Psoas muscle (tissue), 8 donors: ENCODE measurements around the gene CDKL4. TPM values are rescaled to one million over a fixed set of nuclear protein-coding genes. Genes with fewer than 3 reads are reported as not detected.

ENCODE experiments used
- ATAC-seq, 4 donors: fragments of 200-7000 bp; cut with Tn5 transposase; one replicate each; pipeline ENCODE4 v1.9.1; 2020; ENCODE audit warnings: moderate library complexity in 3 of 4, mild to moderate bottlenecking in 2 of 4
- DNase-seq, 2 donors: peaks; one replicate each; pipeline ENCODE4 v3.0.0-alpha.2; 2020
- H3K27ac ChIP-seq: fragments of 200-600 bp; one replicate; pipeline ENCODE4 v1.8.0; 2022
- H3K27me3 ChIP-seq, 3 donors: fragments of 200-600 bp in 1 of 3; one replicate each; pipeline versions ENCODE4 v1.6.1 to v1.8.0; 2013 to 2022; ENCODE audit warnings: low read length in 2 of 3, mild to moderate bottlenecking in 2 of 3, moderate library complexity in 1 of 3; ENCODE audit not compliant: insufficient read depth in 3 of 3
- H3K36me3 ChIP-seq, 2 donors: fragments of 200-600 bp in 1 of 2; one replicate each; pipeline versions ENCODE4 v1.6.1 to v1.8.0; 2013 to 2022; ENCODE audit warnings: low read depth in 1 of 2, mild to moderate bottlenecking in 1 of 2, moderate library complexity in 1 of 2; ENCODE audit not compliant: insufficient read depth in 1 of 2
- H3K4me1 ChIP-seq: fragments of 200-600 bp; one replicate; pipeline ENCODE4 v1.8.0; 2022
- H3K4me3 ChIP-seq: fragments of 200-600 bp; one replicate; pipeline ENCODE4 v1.8.0; 2022; ENCODE audit warnings: mild to moderate bottlenecking
- H3K9me3 ChIP-seq: fragments of 200-600 bp; one replicate; pipeline ENCODE4 v1.8.0; 2022
- CTCF ChIP-seq: fragments of 200-600 bp; IDR thresholded peaks from one replicate; pipeline ENCODE4 v1.8.0; 2022; ENCODE audit warnings: antibody characterized with exemption
- WGBS, 3 donors: extraction: QIAGEN DNeasy Blood & Tissue Kit; methylation state at CpG; one replicate each; pipeline versions ENCODE4 v1.1.6 to v1.1.7; 2013; 5-methylcytosine and 5-hydroxymethylcytosine counted together
- intact Hi-C, 2 donors: fragments of 100-400 bp; cut with DNase I; formaldehyde crosslinking; loops; one replicate each; pipeline versions ENCODE4 v1.11.0 to v1.14.2; 2022
- polyA plus RNA-seq, 3 donors: library from polyadenylated mRNA; stranded (reverse); fragments of 200-250 nt; gene quantifications; one replicate each; pipeline ENCODE4 v1.2.3, GENCODE V29; 2013
- total RNA-seq, 4 donors: library from RNA; stranded (reverse); fragmentation: NEBNext Ultra II Directional in 2 of 4; extraction: Animal tissue kit (Norgen Biotek cat#: 25700) in 2 of 4; gene quantifications; one replicate each; pipeline versions ENCODE4 v1.2.1 to v1.2.4, GENCODE V29; 2021 to 2023
- donor health status: healthy with polysubstance abuse.
- donor health status: DM: no; HTN: no; CAD: no; lungs with moderate emphysema.
- donor health status: Bipolar disorder and iron deficiency.
- donor health status: healthy.
- donor health status: DM: yes; HTN: yes; CAD: no.
- donor health status: DM: no; HTN: no; CAD: no.
- donor health status: DM: no; HTN: no; CAD: no.
- donor health status: DM: yes; HTN: yes; CAD: no.

Gene CDKL4
- total and polyA plus RNA-seq, 7 donors, result 0.06 to 0.99 (median 0.44) TPM; not detected in 3

GRCh38 chr2:39154944-39155343, 88.8 kb downstream of the CDKL4 start:
- intact Hi-C loops, result no loop called here
- Histone ChIP-seq H3K27ac (no peak overlapping the region), H3K36me3 (no peaks in the 10 kb centered on the region), H3K27me3 (no peaks in the 10 kb centered on the region), H3K4me3 (no peak overlapping the region), H3K4me1 (peaks cover 4% of the 10 kb centered on the region), H3K9me3 (no peaks in the 10 kb centered on the region)
- DNase-seq (no peak), ATAC-seq (no peak)
- WGBS, 3 donors, result 62 to 67% (median 67%) methylated on average over 3 of the region's 3 CpGs
- TF ChIP-seq CTCF, result no peak

- Histone ChIP-seq H3K27ac (no peak overlapping the region), H3K27me3 (no peaks in the 10 kb centered on the region), H3K4me1 (peaks cover 4% of the 10 kb centered on the region), H3K4me3 (no peak overlapping the region), H3K9me3 (no peaks in the 10 kb centered on the region), H3K36me3 (no peaks in the 10 kb centered on the region)
- ATAC-seq (no peak), DNase-seq (no peak)
- no peak for TF ChIP-seq CTCF
- intact Hi-C loops, result no loop called here
- 87 to 97% (median 89%) methylated on average over 1 of the region's 1 CpG for WGBS, 3 donors
Measured at GRCh38 chr2:39153312-39153711, 90.5 kb downstream of the CDKL4 start.

- Histone ChIP-seq H3K9me3 (no peaks in the 10 kb centered on the region), H3K4me1 (peaks cover 4% of the 10 kb centered on the region), H3K4me3 (no peak overlapping the region), H3K36me3 (no peaks in the 10 kb centered on the region), H3K27me3 (no peaks in the 10 kb centered on the region), H3K27ac (no peak overlapping the region)
- no peak for DNase-seq
- no peak for ATAC-seq
- no peak for TF ChIP-seq CTCF
- WGBS, 3 donors, result 78 to 86% (median 81%) methylated on average over 2 of the region's 2 CpGs
- intact Hi-C loops, result no loop called here
Measured at GRCh38 chr2:39152504-39152903, 91.3 kb downstream of the CDKL4 start.

- intact Hi-C loops, result no loop called here
- 30 to 51% (median 40%) methylated on average over 9 of the region's 9 CpGs for WGBS, 3 donors
- H3K4me3 ChIP-seq, result no peak overlapping the region
- no peaks in the 10 kb centered on the region for H3K9me3 ChIP-seq
- no peak overlapping the region for H3K27ac ChIP-seq
- no peak for DNase-seq
- no peak for ATAC-seq
- TF ChIP-seq CTCF, result no peak
- H3K4me1 ChIP-seq, result peaks cover 4% of the 10 kb centered on the region
- H3K36me3 ChIP-seq, result no peaks in the 10 kb centered on the region
- no peaks in the 10 kb centered on the region for H3K27me3 ChIP-seq
Measured at GRCh38 chr2:39150890-39151497, 92.8 kb downstream of the CDKL4 start.

GRCh38 chr2:39150102-39150562, 93.6 kb downstream of the CDKL4 start:
- WGBS, 3 donors, result 97 to 99% (median 99%) methylated on average over 6 of the region's 6 CpGs
- Histone ChIP-seq H3K27me3 (no peaks in the 10 kb centered on the region), H3K4me1 (peaks cover 4% of the 10 kb centered on the region), H3K36me3 (no peaks in the 10 kb centered on the region), H3K27ac (no peak overlapping the region), H3K9me3 (no peaks in the 10 kb centered on the region), H3K4me3 (no peak overlapping the region)
- TF ChIP-seq CTCF, result no peak
- ATAC-seq, result no peak
- no peak for DNase-seq
- intact Hi-C loops, result no loop called here
